ENCODE measurements around the gene RGL1.

The RGL1 gene

GRCh38 chr1:183977717-183978116 is 172.8 kb downstream of the RGL1 start:
- ChIA-PET CTCF (no interaction called here), POLR2A (no interaction called here)

More at GRCh38 chr1:183977717-183978116, 172.8 kb downstream of the RGL1 start:
- no peak for DNase-seq (ENCODE audit: low read depth, low spot score)
- TF ChIP-seq, protein P1, sequence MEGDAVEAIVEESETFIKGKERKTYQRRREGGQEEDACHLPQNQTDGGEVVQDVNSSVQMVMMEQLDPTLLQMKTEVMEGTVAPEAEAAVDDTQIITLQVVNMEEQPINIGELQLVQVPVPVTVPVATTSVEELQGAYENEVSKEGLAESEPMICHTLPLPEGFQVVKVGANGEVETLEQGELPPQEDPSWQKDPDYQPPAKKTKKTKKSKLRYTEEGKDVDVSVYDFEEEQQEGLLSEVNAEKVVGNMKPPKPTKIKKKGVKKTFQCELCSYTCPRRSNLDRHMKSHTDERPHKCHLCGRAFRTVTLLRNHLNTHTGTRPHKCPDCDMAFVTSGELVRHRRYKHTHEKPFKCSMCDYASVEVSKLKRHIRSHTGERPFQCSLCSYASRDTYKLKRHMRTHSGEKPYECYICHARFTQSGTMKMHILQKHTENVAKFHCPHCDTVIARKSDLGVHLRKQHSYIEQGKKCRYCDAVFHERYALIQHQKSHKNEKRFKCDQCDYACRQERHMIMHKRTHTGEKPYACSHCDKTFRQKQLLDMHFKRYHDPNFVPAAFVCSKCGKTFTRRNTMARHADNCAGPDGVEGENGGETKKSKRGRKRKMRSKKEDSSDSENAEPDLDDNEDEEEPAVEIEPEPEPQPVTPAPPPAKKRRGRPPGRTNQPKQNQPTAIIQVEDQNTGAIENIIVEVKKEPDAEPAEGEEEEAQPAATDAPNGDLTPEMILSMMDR (IDR thresholded peaks at IDR 0.05; ENCODE audit: insufficient read depth, low read length, missing control alignments): no peak
- H3K4me3 ChIP-seq (ENCODE audit: low read depth, low read length): no peak overlapping the region

Measured in AG04449 (cell line).